ENCODE measurements around the gene CDK6. TPM values are rescaled to one million over a fixed set of nuclear protein-coding genes. Genes with fewer than 3 reads are reported as not detected.

CDK6 gene
- total RNA-seq, 3 donors from 2014 or later (not counting 1 experiment from before 2014, with no cell fraction given): 41.1 to 46.3 (median 45.1) TPM

DNA sequence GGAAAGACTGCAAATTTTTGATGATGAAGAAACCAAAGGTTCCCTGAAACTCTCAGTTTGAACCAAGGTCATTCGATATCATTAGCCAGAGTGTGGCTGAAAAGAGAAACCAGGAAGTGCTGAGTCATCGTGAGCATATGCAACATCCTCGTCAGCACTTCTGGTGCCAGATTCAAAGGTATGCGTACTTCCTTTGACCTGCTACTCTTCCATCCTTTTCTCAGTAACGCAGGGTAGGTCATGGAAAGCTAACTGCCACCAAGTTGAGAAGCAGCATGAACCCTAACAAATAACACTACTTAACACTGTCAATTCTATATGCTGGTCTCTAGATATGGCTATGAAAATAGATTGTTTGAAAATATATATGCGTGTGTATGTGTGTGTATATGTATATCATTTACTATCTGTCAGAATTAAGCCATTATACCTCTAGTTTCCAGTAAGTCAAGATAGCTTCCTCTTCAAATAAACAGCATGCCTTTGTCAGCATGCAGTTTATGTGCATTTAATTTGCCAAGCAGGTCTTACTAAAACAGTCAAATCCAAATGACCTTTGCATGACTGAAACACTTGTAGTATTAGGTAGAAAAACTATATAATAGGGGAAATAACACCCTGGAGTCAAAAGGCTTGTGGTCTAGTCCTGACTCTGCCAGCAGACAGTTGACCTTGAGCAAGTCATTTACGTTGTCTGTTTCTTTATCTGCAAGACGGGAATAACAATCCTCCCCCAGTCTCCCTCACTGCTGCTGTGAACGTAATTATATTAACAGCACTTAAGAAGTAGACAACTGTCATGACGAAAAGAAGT lies 26.4 kb downstream of the CDK6 start:
- WGBS (ENCODE audit: insufficient coverage): 34% methylated on average over 9 of the region's 10 CpGs

DNA sequence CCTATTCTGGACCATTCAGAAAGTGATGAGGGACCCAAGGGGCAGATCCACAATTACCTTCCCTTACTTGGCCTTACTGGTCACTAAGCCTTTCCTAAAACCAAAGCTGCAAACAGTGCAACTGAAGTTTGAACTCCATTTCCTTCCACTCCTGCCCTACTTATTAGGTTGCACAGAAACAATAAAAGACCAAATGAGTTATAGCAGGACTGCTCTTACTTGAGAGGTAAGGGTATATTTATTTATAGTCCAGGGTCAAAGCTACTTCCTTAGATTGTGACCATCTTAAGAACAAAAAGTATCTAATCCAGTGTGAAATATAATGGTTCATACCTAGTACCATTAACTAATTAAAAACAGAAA lies 27.0 kb downstream of the CDK6 start:
- peaks cover 29 to 30% of the 10 kb centered on the region in 2 donors for H3K4me1 Mint-ChIP-seq

More for the DNA sequence above, 26.4 kb downstream of the CDK6 start:
- ATAC-seq (peak; percentile 88 to 94 (median 94)), DNase-seq (peak; percentile 22 to 85)
- no peaks in the 10 kb centered on the region for H3K27me3 Mint-ChIP-seq (ENCODE audit: low read depth in 2 of 2)
- intact Hi-C loops (cut with micrococcal nuclease): no loop called here
- peaks cover 31 to 34% of the 10 kb centered on the region in 2 donors for H3K4me1 Mint-ChIP-seq
- Histone ChIP-seq H3K27me3 (ENCODE audit: control insufficient read depth, insufficient read depth, low read length) (no peaks in the 10 kb centered on the region), H3K27ac (ENCODE audit: low read length) (peak overlapping the region; percentile 43), H3K9me3 (ENCODE audit: control insufficient read depth, insufficient read depth, low read length) (no peaks in the 10 kb centered on the region), H3K36me3 (ENCODE audit: control insufficient read depth, insufficient read depth, low read length) (no peaks in the 10 kb centered on the region), H3K4me3 (ENCODE audit: low read length) (no peak overlapping the region), H3K4me1 (ENCODE audit: control insufficient read depth, insufficient read depth, low read length) (no peaks in the 10 kb centered on the region)
- H3K4me3 Mint-ChIP-seq: peak overlapping the region; percentile 77
- H3K27ac Mint-ChIP-seq: peak overlapping the region; percentile 83 to 88
- no peaks in the 10 kb centered on the region for H3K36me3 Mint-ChIP-seq
- no peaks in the 10 kb centered on the region for H3K9me3 Mint-ChIP-seq
- TF ChIP-seq, protein P1, sequence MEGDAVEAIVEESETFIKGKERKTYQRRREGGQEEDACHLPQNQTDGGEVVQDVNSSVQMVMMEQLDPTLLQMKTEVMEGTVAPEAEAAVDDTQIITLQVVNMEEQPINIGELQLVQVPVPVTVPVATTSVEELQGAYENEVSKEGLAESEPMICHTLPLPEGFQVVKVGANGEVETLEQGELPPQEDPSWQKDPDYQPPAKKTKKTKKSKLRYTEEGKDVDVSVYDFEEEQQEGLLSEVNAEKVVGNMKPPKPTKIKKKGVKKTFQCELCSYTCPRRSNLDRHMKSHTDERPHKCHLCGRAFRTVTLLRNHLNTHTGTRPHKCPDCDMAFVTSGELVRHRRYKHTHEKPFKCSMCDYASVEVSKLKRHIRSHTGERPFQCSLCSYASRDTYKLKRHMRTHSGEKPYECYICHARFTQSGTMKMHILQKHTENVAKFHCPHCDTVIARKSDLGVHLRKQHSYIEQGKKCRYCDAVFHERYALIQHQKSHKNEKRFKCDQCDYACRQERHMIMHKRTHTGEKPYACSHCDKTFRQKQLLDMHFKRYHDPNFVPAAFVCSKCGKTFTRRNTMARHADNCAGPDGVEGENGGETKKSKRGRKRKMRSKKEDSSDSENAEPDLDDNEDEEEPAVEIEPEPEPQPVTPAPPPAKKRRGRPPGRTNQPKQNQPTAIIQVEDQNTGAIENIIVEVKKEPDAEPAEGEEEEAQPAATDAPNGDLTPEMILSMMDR (IDR thresholded peaks at IDR 0.05): no peak

DNA sequence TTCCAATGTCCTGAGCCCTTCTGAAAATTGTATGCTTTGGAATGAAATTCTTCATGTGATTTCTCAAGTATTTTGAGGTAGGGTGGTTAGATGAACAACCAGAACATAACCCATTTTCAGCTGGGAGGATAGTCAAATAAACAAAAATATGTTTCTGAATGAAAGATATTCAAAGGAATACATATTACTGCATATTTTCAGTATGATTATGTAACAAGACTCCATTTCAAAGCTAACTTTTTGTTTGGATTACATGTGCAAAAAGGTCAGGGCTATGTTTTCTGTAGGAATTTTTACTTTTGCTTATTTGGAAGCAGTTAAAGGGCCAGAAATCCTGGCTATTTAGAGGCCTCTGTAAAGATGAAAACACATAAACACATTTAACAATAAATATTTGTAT lies 27.7 kb downstream of the CDK6 start:
- no peak for ATAC-seq
- TF ChIP-seq, protein P1 (IDR thresholded peaks at IDR 0.05): no peak

More for the DNA sequence above, 27.0 kb downstream of the CDK6 start:
- no peaks in the 10 kb centered on the region for H3K36me3 ChIP-seq (ENCODE audit: control insufficient read depth, insufficient read depth, low read length)
- H3K4me3 ChIP-seq (ENCODE audit: low read length): no peak overlapping the region
- H3K27ac ChIP-seq (ENCODE audit: low read length): peak overlapping the region; percentile 43
- peak overlapping the region; percentile 77 for H3K4me3 Mint-ChIP-seq
- no peaks in the 10 kb centered on the region for H3K27me3 Mint-ChIP-seq (ENCODE audit: low read depth in 2 of 2)
- H3K4me1 ChIP-seq (ENCODE audit: control insufficient read depth, insufficient read depth, low read length): no peaks in the 10 kb centered on the region
- ATAC-seq (peak; percentile 12 to 34 (median 27)), DNase-seq (peak in 1 of 2 donors; percentile 9)
- TF ChIP-seq, protein P1 (IDR thresholded peaks at IDR 0.05): no peak
- no peaks in the 10 kb centered on the region for H3K36me3 Mint-ChIP-seq
- no peaks in the 10 kb centered on the region for H3K27me3 ChIP-seq (ENCODE audit: control insufficient read depth, insufficient read depth, low read length)
- H3K27ac Mint-ChIP-seq: peak overlapping the region; percentile 83 to 88
- no peaks in the 10 kb centered on the region for H3K9me3 Mint-ChIP-seq
- H3K9me3 ChIP-seq (ENCODE audit: control insufficient read depth, insufficient read depth, low read length): no peaks in the 10 kb centered on the region
- intact Hi-C loops (cut with micrococcal nuclease): no loop called here

More for the DNA sequence above, 27.7 kb downstream of the CDK6 start:
- H3K36me3 ChIP-seq (ENCODE audit: control insufficient read depth, insufficient read depth, low read length): no peaks in the 10 kb centered on the region
- no peaks in the 10 kb centered on the region for H3K9me3 ChIP-seq (ENCODE audit: control insufficient read depth, insufficient read depth, low read length)
- no peaks in the 10 kb centered on the region for H3K4me1 ChIP-seq (ENCODE audit: control insufficient read depth, insufficient read depth, low read length)
- Mint-ChIP-seq H3K27ac (no peak overlapping the region), H3K36me3 (no peaks in the 10 kb centered on the region), H3K27me3 (ENCODE audit: low read depth in 2 of 2) (no peaks in the 10 kb centered on the region), H3K9me3 (no peaks in the 10 kb centered on the region), H3K4me3 (no peak overlapping the region), H3K4me1 (peaks cover 22 to 23% of the 10 kb centered on the region in 2 donors)
- no peak overlapping the region for H3K27ac ChIP-seq (ENCODE audit: low read length)
- H3K4me3 ChIP-seq (ENCODE audit: low read length): no peak overlapping the region
- no peaks in the 10 kb centered on the region for H3K27me3 ChIP-seq (ENCODE audit: control insufficient read depth, insufficient read depth, low read length)
- intact Hi-C loops (cut with micrococcal nuclease): no loop called here
- DNase-seq: no peak
